ENCODE data around the gene LRP5. TPM values are rescaled to one million over a fixed set of nuclear protein-coding genes. Genes with fewer than 3 reads are reported as not detected.
A peak's percentile ranks its signal among the peaks of the same experiment; 100 is the strongest.
"Not testable (repeated sequence)": the region's sequence is repeated elsewhere in the genome, so short reads cannot be mapped to it uniquely, and the experiment has no call there.

LRP5 gene
- polyA plus RNA-seq, 3 donors: 30.4 to 55.7 (median 54.6) TPM

- peak in 4 of 11 donors; percentile 25 to 42 (median 38) for DNase-seq (ENCODE audit: extremely low read depth in 1 of 11, low read depth in 9 of 11, low spot score in 4 of 11)
These were observed 148.6 kb downstream of the LRP5 start, which contains the start of gene PPP6R3 for GRCh38 chr11:68460741-68461574. PPP6R3 (plus strand) TSS chr11:68460752; CDS start chr11:68537665, 76,913 bp downstream.

GRCh38 chr11:68461575-68461917 lies 149.2 kb downstream of the LRP5 start:
- DNase-seq (ENCODE audit: extremely low read depth in 1 of 11, low read depth in 9 of 11, low spot score in 4 of 11): no peak

GRCh38 chr11:68463714-68464113 lies 151.3 kb downstream of the LRP5 start:
- DNase-seq (ENCODE audit: extremely low read depth in 1 of 11, low read depth in 9 of 11, low spot score in 4 of 11): no peak

GRCh38 chr11:68467201-68467834 lies 154.9 kb downstream of the LRP5 start:
- DNase-seq (ENCODE audit: extremely low read depth in 1 of 11, low read depth in 9 of 11, low spot score in 4 of 11): no peak

- no peak for DNase-seq (ENCODE audit: extremely low read depth in 1 of 11, low read depth in 9 of 11, low spot score in 4 of 11)
These were observed 155.9 kb downstream of the LRP5 start for GRCh38 chr11:68468217-68468828.

GRCh38 chr11:68469122-68469521 lies 156.7 kb downstream of the LRP5 start:
- DNase-seq (ENCODE audit: extremely low read depth in 1 of 11, low read depth in 9 of 11, low spot score in 4 of 11): no peak

- no peak for DNase-seq (ENCODE audit: extremely low read depth in 1 of 11, low read depth in 9 of 11, low spot score in 4 of 11)
These were observed 157.3 kb downstream of the LRP5 start for GRCh38 chr11:68469642-68470041.

- no peak for DNase-seq (ENCODE audit: extremely low read depth in 1 of 11, low read depth in 9 of 11, low spot score in 4 of 11)
These were observed 158.0 kb downstream of the LRP5 start for GRCh38 chr11:68470304-68470811.

GRCh38 chr11:68471360-68472340 lies 159.3 kb downstream of the LRP5 start:
- no peak for DNase-seq (ENCODE audit: extremely low read depth in 1 of 11, low read depth in 9 of 11, low spot score in 4 of 11)

GRCh38 chr11:68472778-68473177 lies 160.4 kb downstream of the LRP5 start:
- DNase-seq (ENCODE audit: extremely low read depth in 1 of 11, low read depth in 9 of 11, low spot score in 4 of 11): no peak

- DNase-seq (ENCODE audit: extremely low read depth in 1 of 11, low read depth in 9 of 11, low spot score in 4 of 11): no peak
These were observed 161.3 kb downstream of the LRP5 start for GRCh38 chr11:68473693-68474092.

GRCh38 chr11:68475626-68476025 lies 163.2 kb downstream of the LRP5 start:
- not testable (repeated sequence) for DNase-seq (ENCODE audit: extremely low read depth in 1 of 11, low read depth in 9 of 11, low spot score in 4 of 11)

- DNase-seq (ENCODE audit: extremely low read depth in 1 of 11, low read depth in 9 of 11, low spot score in 4 of 11): no peak
These were observed 167.0 kb downstream of the LRP5 start for GRCh38 chr11:68479390-68479789.

GRCh38 chr11:68480193-68480592 lies 167.8 kb downstream of the LRP5 start:
- no peak for DNase-seq (ENCODE audit: extremely low read depth in 1 of 11, low read depth in 9 of 11, low spot score in 4 of 11)

GRCh38 chr11:68480852-68481510 lies 168.6 kb downstream of the LRP5 start:
- no peak for DNase-seq (ENCODE audit: extremely low read depth in 1 of 11, low read depth in 9 of 11, low spot score in 4 of 11)

GRCh38 chr11:68481579-68482240 lies 169.3 kb downstream of the LRP5 start:
- no peak for DNase-seq (ENCODE audit: extremely low read depth in 1 of 11, low read depth in 9 of 11, low spot score in 4 of 11)

GRCh38 chr11:68488623-68489022 lies 176.2 kb downstream of the LRP5 start:
- no peak for DNase-seq (ENCODE audit: extremely low read depth in 1 of 11, low read depth in 9 of 11, low spot score in 4 of 11)

GRCh38 chr11:68495220-68495729 lies 182.9 kb downstream of the LRP5 start:
- no peak for DNase-seq (ENCODE audit: extremely low read depth in 1 of 11, low read depth in 9 of 11, low spot score in 4 of 11)

Measured in renal cortex interstitium (tissue), 11 donors.